ENCODE results near the gene ISCA2. TPM values are rescaled to one million over a fixed set of nuclear protein-coding genes. Genes with fewer than 3 reads are reported as not detected.

The ISCA2 gene
- total and polyA plus RNA-seq, 2 donors (not counting 1 experiment from before 2014, with no cell fraction given), result 11.7 to 32.1 TPM

- no peak for DNase-seq (ENCODE audit: low read depth in 2 of 2)
- no peak overlapping the region for H3K4me3 ChIP-seq (replicated peaks in 1 of 4; ENCODE audit: control extremely low read depth in 1 of 4, insufficient read depth in 1 of 4, low read depth in 3 of 4, low read length in 4 of 4)
- H3K4me2 ChIP-seq (ENCODE audit: extremely low read depth, insufficient read depth, low read length), result no peak overlapping the region
- H3K27ac ChIP-seq (ENCODE audit: insufficient read depth, low read length), result no peak overlapping the region
- no peaks in the 10 kb centered on the region for H3K79me2 ChIP-seq (ENCODE audit: control insufficient read depth, insufficient read depth, low read length)
- TF ChIP-seq CTCF (conservative IDR thresholded peaks at IDR 0.05 in 1 of 2, IDR thresholded peaks at IDR 0.05 in 1 of 2; ENCODE audit: low read depth in 1 of 2, low read length in 2 of 2) (no peak), EZH2 (IDR thresholded peaks at IDR 0.05; ENCODE audit: low read length, missing control alignments) (no peak)
- H2AFZ ChIP-seq (ENCODE audit: low read length), result no peak overlapping the region
- H3K36me3 ChIP-seq (ENCODE audit: control insufficient read depth, insufficient read depth, low read length), result peaks cover 64% of the 10 kb centered on the region
- H3K27me3 ChIP-seq (ENCODE audit: control insufficient read depth, insufficient read depth, low read length), result no peaks in the 10 kb centered on the region
- no peak overlapping the region for H3K9ac ChIP-seq (ENCODE audit: insufficient read depth, low read length)
- no peaks in the 10 kb centered on the region for H3K4me1 ChIP-seq (ENCODE audit: control insufficient read depth, extremely low read depth, insufficient read depth, low read length)
- no peaks in the 10 kb centered on the region for H4K20me1 ChIP-seq (ENCODE audit: control insufficient read depth, extremely low read depth, insufficient read depth, low read length)
- no peaks in the 10 kb centered on the region for H3K9me3 ChIP-seq (ENCODE audit: control insufficient read depth, insufficient read depth, low read depth, low read length)
Measured at GRCh38 chr14:74503938-74504335, 10.4 kb downstream of the ISCA2 start.

GRCh38 chr14:74504412-74504811, 10.8 kb downstream of the ISCA2 start:
- H3K36me3 ChIP-seq (ENCODE audit: control insufficient read depth, insufficient read depth, low read length), result peaks cover 67% of the 10 kb centered on the region
- no peaks in the 10 kb centered on the region for H3K79me2 ChIP-seq (ENCODE audit: control insufficient read depth, insufficient read depth, low read length)
- H3K9me3 ChIP-seq (ENCODE audit: control insufficient read depth, insufficient read depth, low read depth, low read length), result no peaks in the 10 kb centered on the region
- no peaks in the 10 kb centered on the region for H3K4me1 ChIP-seq (ENCODE audit: control insufficient read depth, extremely low read depth, insufficient read depth, low read length)
- H3K27me3 ChIP-seq (ENCODE audit: control insufficient read depth, insufficient read depth, low read length), result no peaks in the 10 kb centered on the region
- no peak for DNase-seq (ENCODE audit: low read depth in 2 of 2)
- H4K20me1 ChIP-seq (ENCODE audit: control insufficient read depth, extremely low read depth, insufficient read depth, low read length), result no peaks in the 10 kb centered on the region
- H2AFZ ChIP-seq (ENCODE audit: low read length), result no peak overlapping the region
- H3K27ac ChIP-seq (ENCODE audit: insufficient read depth, low read length), result no peak overlapping the region
- no peak for TF ChIP-seq EZH2 (IDR thresholded peaks at IDR 0.05; ENCODE audit: low read length, missing control alignments)
- no peak overlapping the region for H3K4me3 ChIP-seq (replicated peaks in 1 of 4; ENCODE audit: control extremely low read depth in 1 of 4, insufficient read depth in 1 of 4, low read depth in 3 of 4, low read length in 4 of 4)
- H3K4me2 ChIP-seq (ENCODE audit: extremely low read depth, insufficient read depth, low read length), result no peak overlapping the region
- no peak overlapping the region for H3K9ac ChIP-seq (ENCODE audit: insufficient read depth, low read length)

- H3K27ac ChIP-seq (ENCODE audit: insufficient read depth, low read length), result no peak overlapping the region
- H3K9me3 ChIP-seq (ENCODE audit: control insufficient read depth, insufficient read depth, low read depth, low read length), result no peaks in the 10 kb centered on the region
- DNase-seq (ENCODE audit: low read depth in 2 of 2), result no peak
- no peaks in the 10 kb centered on the region for H4K20me1 ChIP-seq (ENCODE audit: control insufficient read depth, extremely low read depth, insufficient read depth, low read length)
- no peak overlapping the region for H3K9ac ChIP-seq (ENCODE audit: insufficient read depth, low read length)
- H3K79me2 ChIP-seq (ENCODE audit: control insufficient read depth, insufficient read depth, low read length), result no peaks in the 10 kb centered on the region
- no peak for TF ChIP-seq CTCF (conservative IDR thresholded peaks at IDR 0.05 in 1 of 2, IDR thresholded peaks at IDR 0.05 in 1 of 2; ENCODE audit: low read depth in 1 of 2, low read length in 2 of 2)
- no peak for TF ChIP-seq EZH2 (IDR thresholded peaks at IDR 0.05; ENCODE audit: low read length, missing control alignments)
- no peaks in the 10 kb centered on the region for H3K4me1 ChIP-seq (ENCODE audit: control insufficient read depth, extremely low read depth, insufficient read depth, low read length)
- no peak overlapping the region for H2AFZ ChIP-seq (ENCODE audit: low read length)
- peaks cover 72% of the 10 kb centered on the region for H3K36me3 ChIP-seq (ENCODE audit: control insufficient read depth, insufficient read depth, low read length)
- no peaks in the 10 kb centered on the region for H3K27me3 ChIP-seq (ENCODE audit: control insufficient read depth, insufficient read depth, low read length)
- H3K4me2 ChIP-seq (ENCODE audit: extremely low read depth, insufficient read depth, low read length), result no peak overlapping the region
- H3K4me3 ChIP-seq (replicated peaks in 1 of 4; ENCODE audit: control extremely low read depth in 1 of 4, insufficient read depth in 1 of 4, low read depth in 3 of 4, low read length in 4 of 4), result no peak overlapping the region
Measured at GRCh38 chr14:74504874-74505720, 11.5 kb downstream of the ISCA2 start.
